ENCODE results near the gene KCNQ5.

- no peak for TF ChIP-seq CTCF (IDR thresholded peaks at IDR 0.05 in 2 of 3, conservative IDR thresholded peaks at IDR 0.05 in 1 of 3; ENCODE audit: borderline replicate concordance in 1 of 3, insufficient read depth in 1 of 3, low read depth in 2 of 3, low read length in 2 of 3)
- no peak for TF ChIP-seq REST (IDR thresholded peaks at IDR 0.05; ENCODE audit: low read depth)
- no peak for TF ChIP-seq MAX (IDR thresholded peaks at IDR 0.05)
- TF ChIP-seq EGR1 (IDR thresholded peaks at IDR 0.05; ENCODE audit: low read depth), result no peak
- no peak for TF ChIP-seq ZBTB33 (IDR thresholded peaks at IDR 0.05; ENCODE audit: extremely low read depth, insufficient replicate concordance, low read length)
- TF ChIP-seq POLR2AphosphoS5 (IDR thresholded peaks at IDR 0.05; ENCODE audit: low read depth, low read length), result no peak
- TF ChIP-seq JUND (IDR thresholded peaks at IDR 0.05), result no peak
- TF ChIP-seq, protein P1, sequence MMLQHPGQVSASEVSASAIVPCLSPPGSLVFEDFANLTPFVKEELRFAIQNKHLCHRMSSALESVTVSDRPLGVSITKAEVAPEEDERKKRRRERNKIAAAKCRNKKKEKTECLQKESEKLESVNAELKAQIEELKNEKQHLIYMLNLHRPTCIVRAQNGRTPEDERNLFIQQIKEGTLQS (IDR thresholded peaks at IDR 0.05), result no peak
- no peak for TF ChIP-seq SRF (IDR thresholded peaks at IDR 0.05; ENCODE audit: low read depth)
- TF ChIP-seq RAD21 (IDR thresholded peaks at IDR 0.05; ENCODE audit: low read depth), result no peak
- no peak for TF ChIP-seq POLR2A (IDR thresholded peaks at IDR 0.05; ENCODE audit: borderline replicate concordance, extremely low read depth, insufficient read depth, insufficient read length)
- no peak for TF ChIP-seq EZH2 (IDR thresholded peaks at IDR 0.05)
- TF ChIP-seq SP1 (IDR thresholded peaks at IDR 0.05; ENCODE audit: low read depth), result no peak
- TF ChIP-seq EZH2phosphoT487 (IDR thresholded peaks at IDR 0.05; ENCODE audit: borderline replicate concordance), result no peak
Observed at GRCh38 chr6:72643214-72643613, 21.4 kb downstream of the KCNQ5 start.

All from HCT116 (cell line).